Left lung (tissue), 10 donors: ENCODE data around the gene CROCC2. TPM values are rescaled to one million over a fixed set of nuclear protein-coding genes. Genes with fewer than 3 reads are reported as not detected.

Source experiments
- ATAC-seq: fragments of 200-7000 bp; cut with Tn5 transposase; one replicate; pipeline ENCODE4 v1.9.1; 2020; ENCODE audit warnings: moderate library complexity
- DNase-seq, 4 donors: peaks; one replicate each; pipeline ENCODE4 v3.0.0-alpha.2; 2013 to 2020
- H3K27ac ChIP-seq, 2 donors: fragments of 200-600 bp; sonication (generic) in 1 of 2; one replicate each; pipeline versions ENCODE4 v1.5.0 to v1.8.0; 2020 to 2021
- H3K27me3 ChIP-seq, 2 donors: fragments of 200-600 bp; sonication (generic) in 1 of 2; one replicate each; pipeline versions ENCODE4 v1.5.0 to v1.8.0; 2020 to 2021
- H3K36me3 ChIP-seq, 2 donors: fragments of 200-600 bp; sonication (generic) in 1 of 2; one replicate each; pipeline versions ENCODE4 v1.5.0 to v1.8.0; 2020 to 2021
- H3K4me1 ChIP-seq, 2 donors: fragments of 200-600 bp; one replicate each; pipeline ENCODE4 v1.8.0; 2021
- H3K4me3 ChIP-seq, 2 donors: fragments of 200-600 bp; sonication (generic) in 1 of 2; one replicate each; pipeline versions ENCODE4 v1.5.0 to v1.8.0; 2020 to 2021; ENCODE audit warnings: mild to moderate bottlenecking in 1 of 2
- H3K9me3 ChIP-seq, 2 donors: fragments of 200-600 bp; sonication (generic) in 1 of 2; one replicate each; pipeline versions ENCODE4 v1.5.0 to v1.8.0; 2020 to 2021
- intact Hi-C, 2 donors: fragments of 100-400 bp; cut with DNase I; formaldehyde crosslinking; loops; one replicate each; pipeline versions ENCODE4 v1.11.2 to v1.14.2; 2022
- polyA plus RNA-seq, 6 donors: library from polyadenylated mRNA; unstranded; fragments of 120-200 nt; gene quantifications; one replicate each; pipeline ENCODE4 v1.2.1, GENCODE V29; 2013; ENCODE audit not compliant: insufficient read length in 6 of 6
- total RNA-seq, 2 donors: library from RNA; stranded (reverse); fragmentation: NEBNext Ultra II Directional; extraction: Animal tissue kit (Norgen Biotek cat#: 25700); gene quantifications; one replicate each; pipeline ENCODE4 v1.2.1, GENCODE V29; 2021
- TF ChIP-seq, protein P1 (sequence below), 2 donors: fragments of 200-600 bp; sonication (generic) in 1 of 2; IDR thresholded peaks; one replicate each; pipeline versions ENCODE4 v1.5.0 to v1.8.0; 2021; ENCODE audit warnings: antibody characterized with exemption in 2 of 2
- donor health status: DM: no; HTN: yes; CAD: no.
- donor health status: DM: no; HTN: no; CAD: no.

Gene CROCC2
- total and polyA plus RNA-seq, 8 donors: 0.32 to 4.4 (median 2.3) TPM

DNA sequence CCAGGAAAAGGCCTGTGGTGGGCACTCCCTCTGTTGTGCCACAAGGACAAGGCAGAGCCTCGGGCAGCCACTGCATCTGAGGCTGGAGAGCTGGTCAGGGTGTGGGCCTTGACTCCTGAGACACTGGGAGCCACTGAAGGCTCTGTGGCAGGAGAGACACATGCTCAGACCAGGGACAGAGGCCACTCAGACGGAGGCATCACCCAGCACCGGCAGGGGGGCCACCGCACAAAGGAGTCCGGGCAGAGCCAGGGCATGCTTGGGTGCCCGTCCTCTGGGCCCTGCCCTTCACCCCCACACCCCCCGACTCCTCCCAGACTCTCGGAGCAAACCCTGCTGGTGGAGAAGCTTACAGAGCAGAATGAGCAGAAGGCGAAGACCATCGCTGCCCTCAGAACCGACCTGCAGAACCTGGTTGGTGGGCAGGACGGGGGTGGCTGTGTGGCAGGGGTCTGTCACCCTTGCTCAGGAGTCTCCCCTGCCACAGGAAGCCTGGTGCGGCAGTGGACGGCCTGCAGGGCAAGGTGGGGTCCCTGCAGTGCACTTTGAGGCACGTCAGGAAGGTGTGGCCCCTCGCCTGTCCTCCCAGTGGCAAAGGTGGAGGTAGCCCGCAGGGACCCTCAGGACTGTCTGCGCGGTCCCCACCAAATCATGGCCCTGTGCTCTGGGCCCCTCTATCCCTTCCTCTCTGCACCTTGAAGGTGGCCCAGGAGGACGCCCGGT, 26.0 kb downstream of the CROCC2 start:
- Histone ChIP-seq H3K36me3 (no peaks in the 10 kb centered on the region), H3K27ac (no peak overlapping the region), H3K27me3 (no peaks in the 10 kb centered on the region), H3K4me3 (no peak overlapping the region), H3K4me1 (no peaks in the 10 kb centered on the region), H3K9me3 (no peaks in the 10 kb centered on the region)
- ATAC-seq (no peak), DNase-seq (peak in 2 of 4 donors; percentile 19 to 60)
- TF ChIP-seq, protein P1, sequence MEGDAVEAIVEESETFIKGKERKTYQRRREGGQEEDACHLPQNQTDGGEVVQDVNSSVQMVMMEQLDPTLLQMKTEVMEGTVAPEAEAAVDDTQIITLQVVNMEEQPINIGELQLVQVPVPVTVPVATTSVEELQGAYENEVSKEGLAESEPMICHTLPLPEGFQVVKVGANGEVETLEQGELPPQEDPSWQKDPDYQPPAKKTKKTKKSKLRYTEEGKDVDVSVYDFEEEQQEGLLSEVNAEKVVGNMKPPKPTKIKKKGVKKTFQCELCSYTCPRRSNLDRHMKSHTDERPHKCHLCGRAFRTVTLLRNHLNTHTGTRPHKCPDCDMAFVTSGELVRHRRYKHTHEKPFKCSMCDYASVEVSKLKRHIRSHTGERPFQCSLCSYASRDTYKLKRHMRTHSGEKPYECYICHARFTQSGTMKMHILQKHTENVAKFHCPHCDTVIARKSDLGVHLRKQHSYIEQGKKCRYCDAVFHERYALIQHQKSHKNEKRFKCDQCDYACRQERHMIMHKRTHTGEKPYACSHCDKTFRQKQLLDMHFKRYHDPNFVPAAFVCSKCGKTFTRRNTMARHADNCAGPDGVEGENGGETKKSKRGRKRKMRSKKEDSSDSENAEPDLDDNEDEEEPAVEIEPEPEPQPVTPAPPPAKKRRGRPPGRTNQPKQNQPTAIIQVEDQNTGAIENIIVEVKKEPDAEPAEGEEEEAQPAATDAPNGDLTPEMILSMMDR (IDR thresholded peaks at IDR 0.05): no peak
- intact Hi-C loops: no loop called here

DNA sequence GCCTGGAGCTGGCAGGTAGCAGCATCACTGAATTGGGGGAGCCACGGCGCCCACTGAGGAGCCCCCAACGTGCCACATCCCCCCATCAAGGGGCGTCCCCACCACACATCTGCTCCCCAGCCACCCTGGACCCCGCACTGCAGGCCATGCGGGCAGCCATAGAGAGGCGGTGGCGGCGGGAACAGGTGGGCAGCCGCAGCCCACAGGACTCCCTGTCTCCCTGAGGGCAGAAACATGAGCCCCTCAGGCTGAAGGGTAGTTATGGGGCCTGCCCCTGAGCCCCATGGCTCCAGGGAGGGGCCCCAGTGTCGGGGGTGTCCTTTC, 26.6 kb downstream of the CROCC2 start:
- Histone ChIP-seq H3K4me3 (no peak overlapping the region), H3K27ac (no peak overlapping the region), H3K36me3 (no peaks in the 10 kb centered on the region), H3K27me3 (no peaks in the 10 kb centered on the region), H3K4me1 (no peaks in the 10 kb centered on the region), H3K9me3 (no peaks in the 10 kb centered on the region)
- no peak for ATAC-seq
- intact Hi-C loops: no loop called here
- DNase-seq: peak in 2 of 4 donors; percentile 27 to 67
- TF ChIP-seq, protein P1 (IDR thresholded peaks at IDR 0.05): no peak

DNA sequence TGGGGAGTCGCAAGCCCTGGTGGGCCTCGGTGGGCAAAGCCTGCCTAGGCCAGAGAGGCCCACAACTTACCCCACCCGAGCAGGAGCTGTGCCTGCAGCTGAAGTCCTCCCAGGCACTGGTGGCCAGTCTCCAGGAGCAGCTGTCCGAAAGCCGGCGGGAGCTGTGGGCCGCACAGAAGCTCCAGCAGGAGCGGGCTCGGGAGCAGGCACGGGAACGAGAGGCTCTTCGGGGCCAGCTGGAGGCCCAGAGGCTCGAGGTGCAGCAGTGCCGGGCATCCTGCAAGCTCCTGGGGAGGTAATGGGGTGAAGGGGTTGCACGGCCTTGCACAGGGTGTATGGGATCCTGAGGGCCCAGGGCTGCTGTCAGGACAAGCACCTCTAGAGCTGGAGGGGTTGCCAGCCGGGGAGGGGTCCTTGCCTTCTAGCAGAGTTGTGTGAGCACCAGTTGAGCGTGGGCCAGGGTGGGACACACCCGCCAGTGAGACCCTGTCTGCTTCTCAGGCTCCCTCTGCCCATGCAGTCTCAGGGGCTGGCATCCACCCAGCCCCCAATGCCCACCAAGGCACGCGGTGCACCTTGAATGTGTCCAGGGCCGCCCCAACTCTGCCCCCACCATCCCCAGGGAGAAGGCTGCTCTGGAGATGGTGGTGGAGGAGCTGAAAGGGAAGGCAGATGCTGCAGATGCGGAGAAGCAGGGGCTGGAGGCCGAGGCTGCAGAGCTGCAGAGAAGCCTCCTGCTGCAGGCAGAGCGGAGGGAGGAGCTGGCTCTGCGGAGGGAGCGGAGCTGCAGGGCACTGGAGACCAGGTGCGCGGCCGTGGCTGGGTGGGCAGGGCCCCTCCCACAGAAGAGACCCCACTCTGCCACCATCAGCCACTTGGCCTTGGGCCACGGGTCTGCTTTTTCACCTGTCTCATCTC, 27.2 kb downstream of the CROCC2 start:
- Histone ChIP-seq H3K4me3 (no peak overlapping the region), H3K27me3 (no peaks in the 10 kb centered on the region), H3K27ac (no peak overlapping the region), H3K4me1 (no peaks in the 10 kb centered on the region), H3K36me3 (no peaks in the 10 kb centered on the region), H3K9me3 (peaks cover 0 to 2% of the 10 kb centered on the region in 2 donors)
- ATAC-seq (no peak), DNase-seq (peak in 2 of 4 donors; percentile 28 to 68)
- intact Hi-C loops: no loop called here
- TF ChIP-seq, protein P1 (IDR thresholded peaks at IDR 0.05): no peak

DNA sequence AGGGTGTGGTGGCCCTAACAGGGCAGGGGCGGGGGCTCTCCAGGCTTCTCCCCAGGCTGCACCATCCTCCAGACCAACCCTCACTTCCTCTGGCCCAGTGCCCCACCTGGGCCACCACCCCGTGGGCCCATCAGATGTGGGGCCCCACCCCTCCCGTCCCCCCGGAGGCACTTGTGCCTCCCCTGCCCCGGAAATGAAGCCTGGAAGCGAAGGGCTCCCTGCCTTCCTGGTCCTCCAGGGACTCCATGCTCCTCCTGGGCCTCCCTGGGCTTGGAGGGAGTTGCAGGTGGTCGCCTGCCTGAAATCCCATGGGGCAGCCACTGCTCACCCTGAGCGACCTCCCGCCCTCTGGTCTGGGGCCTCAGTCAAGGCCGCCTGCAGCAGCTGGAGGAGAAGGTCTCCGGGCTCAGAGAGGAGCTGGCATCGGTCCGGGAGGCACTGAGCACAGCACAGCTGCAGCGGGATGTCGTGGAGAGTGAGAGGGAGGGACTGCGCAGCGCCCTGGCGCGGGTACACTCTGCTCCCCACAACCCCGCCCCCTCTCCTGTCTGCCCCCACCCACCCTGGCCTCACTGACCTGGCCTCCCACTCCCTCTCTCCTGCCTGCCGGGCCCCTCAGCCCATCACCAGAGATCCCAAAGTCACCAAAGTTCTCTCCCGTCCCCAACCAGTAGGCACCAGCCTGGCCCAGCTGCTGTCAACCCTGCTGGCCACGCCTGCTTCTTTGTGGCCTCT, 28.0 kb downstream of the CROCC2 start:
- Histone ChIP-seq H3K4me1 (no peaks in the 10 kb centered on the region), H3K4me3 (no peak overlapping the region), H3K9me3 (peaks cover 0 to 7% of the 10 kb centered on the region in 2 donors), H3K36me3 (no peaks in the 10 kb centered on the region), H3K27ac (no peak overlapping the region), H3K27me3 (no peaks in the 10 kb centered on the region)
- DNase-seq (peak in 2 of 4 donors; percentile 26 to 60), ATAC-seq (no peak)
- intact Hi-C loops: no loop called here
- TF ChIP-seq, protein P1 (IDR thresholded peaks at IDR 0.05): no peak
